ENCODE data around the gene IFIT3.

The IFIT3 gene

DNA sequence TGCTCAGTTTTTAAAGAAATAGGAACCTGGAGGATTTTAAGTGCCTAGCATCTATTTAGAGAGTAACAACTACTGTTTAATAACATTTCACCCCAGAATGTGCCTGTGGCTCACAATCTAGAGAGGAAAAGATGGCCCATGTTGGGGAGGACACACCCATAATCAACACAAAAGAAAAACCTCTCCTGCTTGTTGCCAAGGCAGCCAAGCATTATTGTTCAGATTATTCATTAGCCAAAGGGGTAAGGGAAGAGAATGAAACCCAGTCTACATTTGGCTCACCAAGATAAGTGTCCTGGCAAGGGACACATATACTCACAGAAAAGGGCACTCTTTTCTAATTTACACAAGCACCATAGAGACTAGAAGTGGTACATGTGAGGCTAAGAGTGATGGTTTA, 32.4 kb downstream of the IFIT3 start:
- no peak for DNase-seq

DNA sequence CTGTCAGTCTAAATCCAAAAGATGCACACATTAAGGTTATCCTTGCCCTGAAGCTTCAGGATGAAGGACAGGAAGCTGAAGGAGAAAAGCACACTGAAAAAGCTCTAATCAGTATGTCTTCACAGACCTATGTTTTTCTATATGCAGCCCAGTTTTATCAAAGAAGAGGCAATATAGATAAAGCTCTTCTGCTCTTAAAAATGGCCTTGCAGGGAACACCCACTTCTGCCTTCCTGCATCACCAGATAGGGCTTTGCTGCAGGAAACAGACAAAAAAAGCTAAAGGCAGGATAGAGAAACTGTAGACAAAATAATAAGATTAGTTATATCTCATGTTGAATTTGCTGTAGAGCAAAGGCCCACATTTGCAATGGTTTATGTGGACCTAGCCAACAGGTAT, 35.1 kb downstream of the IFIT3 start:
- no peak for DNase-seq

DNA sequence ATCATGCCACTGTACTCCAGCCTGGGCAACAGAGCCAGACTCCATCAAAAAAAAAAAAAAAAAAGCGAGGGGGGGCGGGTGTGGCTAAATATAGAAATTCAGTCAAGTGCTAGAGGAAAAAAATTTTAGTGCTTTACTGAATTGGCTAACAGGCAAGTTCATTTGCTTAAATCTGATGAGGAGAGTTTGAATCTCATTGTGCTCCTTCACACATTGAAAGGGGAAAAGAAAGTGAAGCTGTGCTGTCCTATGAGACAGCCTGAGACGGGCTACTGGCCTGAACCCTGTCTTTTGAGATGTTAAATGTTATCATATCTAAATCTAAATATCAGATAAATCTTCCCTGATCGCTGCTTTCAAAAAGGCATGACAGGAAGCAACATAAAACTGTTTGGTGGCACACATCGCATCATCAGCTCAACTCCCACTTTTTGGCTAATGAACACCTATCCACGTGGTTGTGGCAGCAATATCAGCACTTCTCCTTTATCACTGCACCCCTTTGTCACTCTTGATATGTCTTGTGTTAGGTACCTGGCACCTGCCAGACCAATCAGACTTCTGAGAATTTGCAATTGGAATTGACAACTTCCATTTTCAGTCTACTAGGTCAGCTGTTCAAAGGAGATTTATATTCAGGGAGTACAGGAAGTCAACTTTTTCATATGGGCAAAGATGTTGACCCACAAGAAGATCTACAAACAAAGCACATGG, 36.1 kb downstream of the IFIT3 start:
- DNase-seq = no peak

DNA sequence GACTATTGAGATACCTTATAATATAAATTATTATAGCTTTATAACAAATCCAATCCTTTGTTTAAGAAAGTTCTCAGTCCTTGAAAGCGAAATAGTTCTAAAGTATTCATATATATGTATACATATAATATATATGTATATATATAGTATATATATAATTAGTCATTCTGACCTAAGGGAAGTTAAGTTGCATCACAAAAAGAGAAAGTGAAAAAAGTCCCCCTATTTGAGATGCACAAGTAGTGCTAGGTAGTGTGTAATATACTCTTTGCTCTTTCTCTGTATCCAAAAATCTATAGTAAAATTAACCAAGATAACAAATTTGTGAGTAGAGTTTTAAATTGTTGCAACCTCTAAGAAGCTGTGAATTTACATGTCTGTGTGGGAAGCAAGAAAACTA, 36.7 kb downstream of the IFIT3 start:
- DNase-seq = no peak

DNA sequence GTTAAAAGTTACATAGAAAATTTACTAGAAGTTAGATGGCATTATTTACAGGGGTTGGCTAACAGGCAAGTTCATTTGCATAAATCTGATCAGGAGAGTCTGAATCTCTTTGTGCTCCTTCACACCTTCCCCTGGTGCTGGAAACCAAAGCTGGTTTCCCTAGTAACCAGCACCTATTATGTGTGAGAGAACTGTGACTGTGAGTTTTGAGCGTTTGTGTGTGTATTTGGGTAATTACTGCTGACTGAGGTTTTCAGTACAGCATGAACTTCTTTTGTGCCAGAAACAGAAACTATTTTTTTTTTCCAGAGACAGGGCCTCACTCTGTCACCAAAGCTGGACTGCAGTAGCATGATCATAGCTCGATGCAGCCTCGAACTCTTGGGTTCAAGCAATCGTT, 39.7 kb downstream of the IFIT3 start:
- no peak for DNase-seq

DNA sequence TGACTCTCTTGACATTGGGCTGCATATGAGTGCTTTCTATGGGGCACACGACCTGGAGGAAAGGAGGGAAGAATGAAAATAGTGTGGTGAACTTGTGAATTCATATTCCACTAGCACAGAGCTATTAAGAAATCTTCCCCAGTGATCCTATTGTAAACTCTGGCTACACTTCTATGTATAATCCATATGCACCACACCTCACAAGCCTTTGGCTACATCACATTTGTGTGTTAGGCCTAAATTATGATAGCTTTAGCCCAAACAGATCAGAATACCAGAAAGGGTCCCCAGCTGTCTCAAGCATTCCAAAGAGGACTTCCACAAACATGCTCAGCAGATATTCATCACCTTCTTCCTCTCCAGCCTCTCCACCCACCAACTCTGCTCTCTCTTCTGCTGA, 40.3 kb downstream of the IFIT3 start:
- DNase-seq = no peak

DNA sequence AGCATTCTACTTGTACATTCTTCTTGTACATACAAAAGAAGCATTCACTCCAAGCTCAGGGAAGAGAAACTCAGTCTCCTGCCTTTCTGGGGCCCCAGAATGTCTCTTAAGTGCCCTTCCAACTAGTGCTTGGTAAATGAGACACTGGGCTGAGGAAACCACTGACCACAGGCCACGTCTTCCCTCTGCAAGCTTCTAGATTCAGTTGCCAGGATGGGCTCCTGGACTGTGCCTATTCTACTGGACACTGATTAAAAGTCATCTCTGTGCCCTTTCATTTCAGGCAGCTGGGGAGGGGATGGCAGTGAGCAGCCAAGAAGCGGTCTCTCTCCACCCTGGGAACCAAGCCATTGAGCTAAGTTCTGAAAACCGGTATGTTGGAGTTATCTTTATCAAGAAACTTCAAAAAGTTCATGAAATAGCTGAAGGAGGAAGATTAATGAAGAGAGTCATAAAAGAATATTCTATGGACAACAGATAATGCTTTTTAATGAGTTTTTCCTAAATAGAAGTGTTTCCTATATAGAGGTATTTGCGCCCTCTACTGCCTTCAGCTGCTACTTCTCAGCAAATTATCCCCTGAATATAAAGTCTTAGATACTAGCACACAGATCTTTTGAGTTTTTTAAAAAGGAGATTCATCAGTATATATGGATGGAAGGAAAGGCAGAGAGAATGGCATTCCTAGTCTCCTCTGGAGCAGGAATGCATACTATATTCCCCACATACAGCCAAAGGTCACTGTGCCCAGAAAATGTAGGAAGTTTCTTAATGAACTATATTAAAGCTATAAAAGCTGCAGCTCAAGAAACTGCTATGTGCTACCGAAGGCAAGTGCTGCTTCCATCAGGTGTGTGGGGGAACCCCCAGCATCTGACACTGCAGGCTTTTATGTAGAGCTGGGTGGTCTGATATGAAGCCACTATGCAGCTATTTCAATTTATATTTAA, 41.6 kb downstream of the IFIT3 start:
- DNase-seq = peak; percentile 49

DNA sequence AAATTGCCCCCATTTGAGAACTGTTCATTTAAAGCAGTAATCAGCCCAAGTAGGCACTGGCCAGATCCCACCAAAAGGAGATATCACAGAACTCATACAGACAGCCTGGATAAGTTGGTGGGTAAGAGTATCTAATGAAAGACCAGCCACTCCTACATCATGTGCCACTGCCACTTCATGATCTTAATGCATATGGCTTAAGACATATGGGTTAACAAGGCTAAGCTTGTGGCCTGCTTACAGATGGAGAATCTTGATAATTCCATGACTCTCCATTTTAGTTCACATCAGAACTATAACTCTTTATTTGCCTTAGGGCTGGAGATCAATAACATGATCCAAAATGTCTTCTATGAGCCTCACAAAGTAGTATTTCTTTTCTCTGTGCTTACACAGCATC, 43.3 kb downstream of the IFIT3 start:
- no peak for DNase-seq

DNA sequence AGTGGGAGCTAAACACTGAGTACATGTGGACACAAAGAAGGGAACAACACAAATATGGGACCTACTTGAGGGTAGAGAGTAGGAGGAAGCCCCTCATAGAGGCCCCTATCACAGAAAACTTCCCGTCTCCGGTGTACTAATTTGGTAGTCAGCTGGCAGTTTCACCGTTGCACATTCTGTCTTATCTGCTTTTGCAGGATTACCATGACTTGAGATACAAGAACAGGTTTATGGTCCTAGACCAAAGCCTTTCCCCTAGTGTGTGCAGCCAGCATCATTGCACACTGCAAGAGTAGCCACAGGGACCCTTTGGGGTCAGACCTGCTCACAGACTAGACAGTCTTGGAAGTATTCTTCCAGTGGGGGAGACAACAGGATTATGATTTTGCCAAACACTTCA, 44.2 kb downstream of the IFIT3 start:
- DNase-seq = no peak

DNA sequence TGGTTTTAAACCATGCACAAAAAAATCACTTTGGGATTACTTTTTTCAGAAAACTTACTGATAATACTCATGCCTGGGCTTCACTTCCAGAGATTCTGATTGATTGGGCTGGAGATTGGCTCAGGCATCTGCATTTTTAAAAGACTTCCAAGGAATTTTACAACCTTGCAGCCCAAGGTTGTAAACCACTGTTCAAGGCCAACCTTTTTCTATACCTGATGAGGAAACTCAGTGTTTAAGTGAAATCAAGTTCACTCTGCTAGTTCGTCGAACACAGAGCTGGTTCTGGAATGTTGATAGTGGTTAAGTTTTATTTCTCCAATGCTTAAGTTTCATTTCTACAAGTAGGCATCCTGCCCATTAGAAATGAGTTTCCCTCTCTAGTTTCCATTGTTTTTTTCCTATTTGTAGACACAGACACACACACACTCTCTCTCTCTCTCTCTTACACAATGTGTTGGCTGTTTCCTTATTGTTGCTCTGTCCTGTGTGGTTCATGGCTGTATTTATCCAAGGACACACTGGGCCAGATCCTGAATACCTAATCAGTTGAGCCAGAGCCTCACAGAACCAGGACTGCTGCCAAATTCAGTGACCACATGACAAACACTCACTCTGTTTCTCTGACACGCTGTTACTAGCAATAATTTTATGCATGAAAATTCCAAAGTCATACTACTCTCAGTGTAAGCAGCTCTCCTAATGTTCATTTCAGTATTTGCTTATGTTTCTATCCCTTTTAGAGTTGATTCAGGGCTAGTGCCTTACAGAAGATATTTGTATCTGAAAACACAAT, 46.3 kb downstream of the IFIT3 start:
- DNase-seq = peak; percentile 86

DNA sequence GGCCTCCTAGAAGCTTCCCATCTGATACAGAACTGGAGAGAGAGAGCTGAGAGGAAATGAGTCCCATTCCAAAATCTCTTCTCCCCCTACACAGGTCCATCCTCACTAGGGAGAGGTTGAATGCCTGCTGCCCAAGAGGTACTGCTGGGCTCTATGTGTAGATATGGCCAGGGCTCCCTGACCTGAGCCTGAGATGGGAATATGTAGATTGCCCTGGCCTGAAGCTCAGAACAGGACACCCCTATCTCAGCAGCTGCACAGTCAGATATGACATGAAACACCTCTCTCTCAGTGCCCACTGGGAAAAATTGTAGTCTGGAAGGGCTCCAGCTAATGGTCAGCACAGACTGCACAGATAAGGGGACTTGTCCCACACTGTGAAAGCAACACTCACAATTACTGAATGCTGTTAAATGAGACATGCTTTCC, 46.9 kb downstream of the IFIT3 start:
- no peak for DNase-seq

DNA sequence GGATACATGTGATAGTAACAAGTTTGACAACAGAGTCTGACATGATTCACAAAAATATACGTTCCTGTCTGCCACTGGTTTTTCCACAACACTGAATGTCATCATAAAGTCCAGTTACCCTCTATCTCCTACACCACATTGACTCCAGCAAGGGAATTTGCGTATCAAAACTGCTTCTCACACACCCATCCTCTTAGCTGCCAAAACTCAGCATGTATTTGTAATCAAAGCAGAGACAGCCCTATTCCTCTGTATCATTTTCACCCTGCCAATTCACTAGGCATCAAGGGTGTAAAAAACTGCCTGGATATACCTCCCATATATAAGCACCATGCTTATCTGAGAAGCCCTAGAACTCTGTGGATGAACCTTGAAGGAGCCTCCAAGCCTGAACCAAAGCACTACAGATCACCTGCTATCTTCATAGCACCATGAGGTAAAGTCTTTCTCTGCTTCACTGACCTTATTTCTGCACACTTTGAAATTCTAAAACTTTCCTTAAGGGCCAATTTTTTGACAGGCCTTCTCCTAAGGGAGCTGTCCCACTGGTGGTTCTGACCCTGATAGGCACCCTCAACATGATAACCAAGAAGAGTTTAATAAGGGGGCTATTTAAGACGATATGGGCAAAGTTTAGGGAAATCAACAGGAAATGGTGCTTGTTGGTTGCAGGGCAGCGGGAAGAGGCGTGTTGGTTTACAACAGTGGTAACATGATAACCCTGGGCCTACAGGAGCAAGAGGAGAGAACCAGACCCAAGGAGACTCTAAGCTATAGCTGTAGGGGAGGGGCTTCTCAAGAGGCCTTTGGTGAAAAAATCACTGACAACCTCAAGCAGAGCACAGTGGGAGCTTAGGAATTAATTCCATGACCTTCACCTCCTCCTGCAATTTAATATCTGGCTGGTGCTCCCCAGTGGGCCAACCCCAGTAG, 50.2 kb downstream of the IFIT3 start, which contains the start of gene IFIT1B:
Gene IFIT1B, plus strand, starts transcription at position 352 of the 933 bp plus-strand sequence. Its CDS starts 80 bp downstream, at position 432.
- no peak for DNase-seq

DNA sequence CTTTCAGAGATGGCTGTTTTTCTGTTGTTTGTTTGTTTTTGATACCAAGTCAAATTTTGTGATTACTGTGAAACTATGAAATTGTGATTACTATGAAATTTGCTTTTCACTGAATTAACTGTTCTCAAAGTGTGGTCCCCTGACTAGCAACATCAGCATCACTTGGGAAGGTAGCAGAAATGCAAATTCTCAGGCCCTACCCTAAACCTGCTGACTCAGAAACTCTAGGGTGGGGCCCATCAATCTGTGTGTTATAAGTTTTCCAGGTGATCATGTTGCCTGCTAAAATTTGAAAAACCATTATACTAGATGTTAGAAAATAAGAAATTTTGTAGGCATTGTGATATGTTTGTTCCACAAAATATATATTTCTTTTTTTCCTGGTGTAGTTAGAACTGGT, 51.3 kb downstream of the IFIT3 start:
- no peak for DNase-seq

DNA sequence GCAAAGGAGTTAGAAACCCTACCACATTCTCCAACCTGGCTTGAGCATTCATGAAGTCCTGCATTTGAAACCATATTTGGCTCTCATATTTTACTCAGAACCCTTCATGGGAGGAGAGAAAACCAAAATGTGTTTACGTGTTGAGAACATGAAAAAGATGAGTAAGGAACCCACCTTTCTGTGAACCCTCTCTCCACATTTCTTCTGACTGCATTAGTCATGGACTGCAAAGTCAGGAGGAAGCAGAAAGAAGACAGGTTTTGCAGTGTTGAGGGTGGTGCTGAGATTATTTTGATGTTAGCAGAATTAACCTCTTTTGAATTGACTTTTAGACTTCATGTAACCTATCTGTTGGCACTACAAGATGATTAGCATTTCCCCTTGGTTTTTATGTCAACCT, 55.0 kb downstream of the IFIT3 start:
- DNase-seq = no peak

DNA sequence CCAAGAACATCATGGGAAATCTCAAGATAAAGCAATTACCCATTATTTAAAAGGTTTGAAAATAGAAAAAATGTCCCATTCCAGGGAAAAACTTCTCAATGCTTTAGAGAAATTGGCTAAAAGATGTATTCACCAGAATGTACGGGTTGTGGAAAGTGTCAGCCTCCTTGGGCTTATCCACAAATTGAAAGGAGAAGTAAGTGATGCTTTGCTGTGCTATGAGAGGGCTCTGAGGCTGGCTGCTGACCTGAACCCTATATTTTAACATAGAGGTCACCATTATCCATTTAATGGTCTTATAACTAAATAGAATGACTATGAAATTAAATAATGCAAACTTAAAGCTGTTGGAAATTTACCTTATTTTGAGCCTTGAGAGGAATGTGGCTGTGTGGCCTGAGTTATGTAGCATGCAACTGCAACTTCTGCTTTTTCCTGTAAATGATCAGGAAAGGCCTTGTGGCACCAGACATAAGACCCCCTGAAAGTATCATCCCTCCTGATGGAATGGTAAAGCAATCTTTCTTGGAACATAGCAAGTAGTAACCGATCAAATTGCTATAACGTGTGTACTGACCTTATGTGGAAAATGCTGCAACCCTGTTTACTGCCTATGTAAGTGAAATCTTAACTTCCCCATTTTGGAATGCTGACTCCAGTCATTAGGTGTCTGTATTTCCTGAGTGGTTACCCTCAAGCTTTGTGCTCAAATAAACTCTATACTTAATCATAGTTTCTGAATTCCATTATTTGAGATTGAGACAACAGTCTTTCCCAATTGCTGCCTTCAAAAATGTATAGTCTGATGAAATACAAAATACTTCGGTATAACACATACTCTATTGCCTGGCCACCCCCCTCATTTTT, 56.9 kb downstream of the IFIT3 start:
- DNase-seq = peak; percentile 62

DNA sequence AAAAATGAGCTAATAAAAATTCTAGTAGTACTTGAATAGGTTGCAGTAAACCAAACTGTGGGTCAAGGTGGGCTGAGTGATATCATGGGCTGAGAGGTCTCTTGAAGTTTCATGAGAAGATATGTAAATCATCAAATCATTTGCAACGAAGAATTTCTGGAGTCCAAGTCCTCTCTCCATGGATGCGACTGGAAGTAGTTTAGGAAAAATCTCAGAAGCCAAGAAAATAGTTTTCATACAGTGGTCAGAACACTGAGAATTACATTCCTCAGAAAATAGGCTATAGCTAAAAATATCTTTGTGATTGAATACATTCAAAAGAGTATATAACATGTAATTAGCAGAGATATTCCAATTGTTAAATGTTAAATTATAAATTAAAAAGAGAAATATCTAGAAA, 61.0 kb downstream of the IFIT3 start:
- no peak for DNase-seq

DNA sequence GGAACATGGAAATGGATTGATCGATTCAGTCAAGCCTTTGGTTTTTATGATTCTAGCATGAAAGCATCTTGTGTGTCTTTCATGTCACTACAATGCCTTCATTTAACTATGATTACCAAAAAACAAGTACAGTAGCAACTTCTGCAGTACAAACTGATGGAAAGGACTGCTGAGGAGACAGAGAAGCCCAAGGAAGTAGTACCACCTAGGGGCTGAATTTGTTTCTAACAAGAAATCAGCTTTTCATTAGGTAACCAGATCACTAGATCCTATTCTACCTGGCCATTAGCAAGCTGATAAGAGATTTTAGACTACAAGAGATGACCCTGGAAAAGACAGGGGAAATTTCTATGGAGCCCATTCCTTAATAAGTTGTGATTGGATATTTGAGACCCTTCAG, 61.5 kb downstream of the IFIT3 start:
- peak; percentile 44 for DNase-seq
